GM12892 (cell line): ENCODE data around the gene DPPA5.

Source experiments
- POLR2A ChIP-seq: IDR thresholded peaks from 2 replicates; pipeline ENCODE4 v1.6.1; 2011; ENCODE audit warnings: low read depth, low read length, control low read depth
- POLR2AphosphoS5 ChIP-seq: IDR thresholded peaks from 2 replicates; pipeline ENCODE4 v1.6.1; 2011; ENCODE audit warnings: low read depth, low read length, control low read depth

GRCh38 chr6:73349311-73349710, 4.8 kb downstream of the DPPA5 start:
- TF ChIP-seq POLR2AphosphoS5 (no peak), POLR2A (no peak)
